Daoy (cell line): Measurements from ENCODE around the gene HOXA2. TPM values are rescaled to one million over a fixed set of nuclear protein-coding genes. Genes with fewer than 3 reads are reported as not detected.
A peak's percentile ranks its signal among the peaks of the same experiment; 100 is the strongest.

ENCODE experiments used
- DNase-seq: peaks from one replicate; pipeline ENCODE4 v3.0.0-alpha.2; 2015; ENCODE audit warnings: low read depth
- total RNA-seq: library from RNA; depleted of rRNA; stranded (reverse); fragments of >200 nt; shearing (Covaris generic); gene quantifications from 2 replicates; pipeline ENCODE4 v1.2.3, GENCODE V29; 2014

HOXA2 gene
- total RNA-seq, 1 experiment from 2014 or later = 11.4 TPM

GRCh38 chr7:27111751-27112277 lies 9.3 kb upstream of the HOXA2 start:
- peak; percentile 39 for DNase-seq

DNA sequence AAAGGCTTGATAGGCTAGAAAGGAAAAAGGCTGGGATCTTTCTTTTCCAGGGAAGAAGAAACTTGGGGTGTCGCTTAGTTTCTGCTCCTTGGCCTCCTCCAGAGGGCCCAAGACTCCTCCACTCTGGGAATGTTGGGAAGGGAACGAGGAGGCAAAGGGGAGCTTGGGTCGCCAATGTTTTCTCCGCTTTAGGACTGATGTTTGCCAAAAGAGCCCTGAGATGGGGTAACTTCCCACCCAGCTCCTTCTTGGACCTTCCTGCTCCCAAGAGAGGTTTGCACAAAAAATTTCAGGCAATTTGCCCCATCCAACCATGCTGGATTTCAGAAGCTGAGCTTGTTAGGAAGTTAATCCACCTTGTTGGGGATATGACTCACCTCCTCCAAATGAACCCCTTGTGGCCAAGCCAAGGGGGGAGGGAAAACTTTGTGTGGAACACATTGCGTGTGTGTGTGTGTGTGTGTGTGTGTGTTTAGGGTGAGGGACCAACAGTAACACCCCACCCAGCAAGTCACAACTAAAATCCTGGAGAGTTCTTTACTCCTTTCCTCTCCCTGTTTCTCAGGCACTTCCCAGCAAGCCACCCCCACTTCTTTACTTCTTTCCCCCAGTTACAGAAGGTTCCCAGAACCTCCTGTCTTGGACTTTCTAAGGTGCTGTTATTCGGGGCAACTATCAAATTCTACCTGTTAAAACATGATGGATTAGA lies 8.7 kb upstream of the HOXA2 start:
- DNase-seq = peak; percentile 94

GRCh38 chr7:27110186-27111031 lies 7.9 kb upstream of the HOXA2 start:
- DNase-seq = peak; percentile 95

- no peak for DNase-seq
Observed at GRCh38 chr7:27109466-27110185, 7.1 kb upstream of the HOXA2 start.

DNA sequence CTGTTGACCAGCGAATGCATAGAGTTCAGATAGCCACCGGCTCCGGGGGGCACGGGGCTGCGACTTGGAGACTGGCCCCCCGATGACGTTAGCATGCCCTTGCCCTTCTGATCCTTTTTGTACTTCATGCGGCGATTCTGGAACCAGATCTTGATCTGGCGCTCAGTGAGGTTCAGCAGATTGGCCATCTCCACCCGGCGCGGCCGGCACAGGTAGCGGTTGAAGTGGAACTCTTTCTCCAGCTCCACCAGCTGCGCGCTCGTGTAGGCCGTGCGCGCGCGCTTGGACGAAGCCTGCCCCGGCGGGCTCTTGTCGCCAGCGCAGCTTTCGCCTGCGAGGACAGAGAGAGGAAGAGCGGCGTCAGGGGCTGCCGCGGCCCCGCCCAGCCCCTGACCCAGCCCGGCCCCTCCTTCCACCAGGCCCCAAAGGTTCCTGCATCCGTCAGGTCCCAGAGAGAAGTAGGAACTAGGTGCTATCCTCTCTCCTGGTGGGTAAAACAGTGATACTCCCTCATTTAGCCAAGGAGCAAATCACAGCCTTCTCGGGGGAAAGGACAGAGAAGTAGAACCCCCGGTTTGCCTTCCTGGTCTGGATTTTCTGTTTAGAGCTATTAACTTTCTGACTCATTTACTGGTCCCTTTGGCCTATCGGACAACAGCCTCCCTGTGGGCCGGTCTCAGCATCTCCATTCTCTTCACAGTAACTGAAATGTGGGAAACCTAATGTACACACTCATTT lies 6.1 kb upstream of the HOXA2 start:
- DNase-seq = peak; percentile 94

DNA sequence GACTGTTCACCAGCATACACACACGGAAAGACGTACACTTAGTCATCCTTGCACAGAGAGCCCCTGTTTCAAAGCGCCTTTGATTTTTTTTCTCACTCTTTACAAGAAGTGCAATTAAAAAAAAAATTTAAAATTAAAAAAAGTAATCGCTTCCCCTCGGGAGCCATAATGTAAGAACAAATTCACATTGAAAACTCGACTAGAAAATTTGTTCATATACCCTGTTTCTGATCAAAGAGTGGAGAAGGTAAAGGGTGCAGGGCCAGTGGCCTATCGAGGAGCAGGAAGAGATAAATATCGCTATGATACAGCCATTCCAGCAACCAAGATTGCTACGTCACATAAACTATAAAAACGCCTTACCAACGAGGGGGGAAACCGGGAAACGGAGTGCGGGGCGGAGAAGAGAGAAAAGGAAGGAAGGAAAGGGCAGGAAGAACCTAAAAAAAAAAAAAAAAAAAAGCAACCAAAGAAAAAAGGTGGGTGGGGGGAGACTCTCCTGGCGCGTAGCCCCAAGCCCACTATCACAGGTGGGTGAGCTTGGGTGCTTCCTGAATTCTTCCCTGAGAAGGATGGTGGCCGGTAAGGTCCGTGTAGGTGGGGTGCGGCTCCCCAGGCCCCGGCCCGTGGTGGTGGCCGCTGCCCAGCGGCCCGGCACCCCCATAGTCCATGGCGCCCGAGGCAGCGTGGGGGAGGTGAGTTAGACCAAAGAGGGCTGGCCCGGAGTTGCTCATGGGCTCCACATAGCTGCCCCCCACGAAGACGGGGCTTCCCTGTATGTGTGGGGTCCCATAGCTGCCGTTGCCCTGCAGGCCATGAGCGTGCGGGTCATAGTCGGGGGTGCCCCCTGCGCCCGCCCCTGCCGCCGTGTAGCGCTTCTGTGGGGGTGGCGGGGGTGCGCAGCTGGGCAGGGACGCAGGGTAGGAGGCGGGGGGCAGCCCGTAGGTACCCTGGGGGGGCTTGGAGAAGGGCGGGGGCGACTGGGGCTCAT lies 5.2 kb upstream of the HOXA2 start:
- DNase-seq = peak; percentile 87

- no peak for DNase-seq
Observed at GRCh38 chr7:27106901-27107240, 4.4 kb upstream of the HOXA2 start.

- DNase-seq = peak; percentile 76
Observed at GRCh38 chr7:27106181-27106900, 3.9 kb upstream of the HOXA2 start.

GRCh38 chr7:27105301-27106031 lies 3.0 kb upstream of the HOXA2 start:
- DNase-seq = no peak

GRCh38 chr7:27104341-27105058 lies 2.0 kb upstream of the HOXA2 start:
- DNase-seq = peak; percentile 36

DNA sequence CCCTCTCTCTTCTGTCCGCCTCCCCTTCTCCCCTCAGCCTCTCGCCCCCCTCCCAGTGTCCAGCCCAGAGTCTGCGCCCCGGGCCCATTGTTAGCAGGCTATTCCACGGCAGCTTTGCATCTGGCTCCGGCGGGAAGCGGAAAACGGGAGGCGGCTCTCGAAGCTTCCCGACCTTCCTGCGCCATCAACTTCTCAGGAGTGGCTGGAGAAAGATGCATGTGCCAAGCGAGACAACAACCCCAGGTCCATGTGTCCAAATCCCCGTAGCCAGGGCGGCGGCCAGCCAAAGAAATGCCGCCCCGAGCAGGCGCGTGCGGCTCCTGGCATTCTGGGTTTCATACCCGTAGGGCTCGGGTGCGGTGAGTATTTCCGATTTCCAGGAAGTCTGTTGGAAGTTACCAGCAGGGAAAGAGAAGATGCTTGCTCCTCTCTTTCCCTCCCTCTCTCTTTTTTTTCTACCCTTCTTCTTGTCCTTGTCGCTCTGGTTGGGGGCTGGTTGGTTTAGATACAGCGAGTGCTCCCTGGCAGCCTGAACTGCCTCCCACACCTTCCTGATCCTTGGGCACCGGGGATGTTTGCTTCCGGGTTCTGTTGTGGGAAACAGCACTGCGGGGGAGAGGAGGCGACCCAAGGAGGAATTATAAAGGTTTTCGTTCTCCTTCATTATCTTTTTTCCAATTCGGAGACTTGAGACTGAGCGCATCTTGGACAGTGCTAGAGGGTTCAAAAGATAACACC lies 1.2 kb upstream of the HOXA2 start:
- peak; percentile 79 for DNase-seq

DNA sequence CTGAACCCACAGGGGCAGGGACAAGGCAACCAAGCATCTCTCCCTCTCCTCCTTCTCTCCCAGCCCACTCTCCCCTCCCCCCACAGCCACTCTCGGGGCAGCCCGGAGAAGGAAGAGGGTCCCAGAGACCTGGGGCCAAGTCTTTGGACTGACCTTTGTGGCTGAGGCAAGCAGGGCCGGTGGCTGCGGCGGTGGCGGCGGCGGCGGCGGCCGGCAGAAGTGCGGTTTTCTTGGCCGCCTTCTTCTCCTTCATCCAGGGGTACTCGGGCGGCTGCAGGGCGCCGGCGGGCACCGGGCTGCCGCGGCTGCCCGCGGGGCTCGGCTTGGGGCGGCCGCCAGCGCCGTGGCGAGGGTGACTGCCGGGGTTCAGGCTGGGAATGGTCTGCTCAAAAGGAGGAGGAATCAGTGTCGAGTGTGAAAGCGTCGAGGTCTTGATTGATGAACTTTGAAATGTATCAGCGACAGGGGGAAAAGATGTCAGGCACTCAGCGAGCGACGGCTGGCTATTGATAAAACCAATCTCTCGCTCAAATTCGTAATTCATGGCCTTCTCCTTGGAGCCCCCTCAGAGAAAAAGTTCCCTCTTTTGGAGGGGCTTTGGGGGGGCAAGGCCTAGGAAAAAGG lies 414 bp downstream of the HOXA2 start:
- DNase-seq = peak; percentile 64

- peak; percentile 77 for DNase-seq
Observed at GRCh38 chr7:27101171-27101956, 1.1 kb downstream of the HOXA2 start.

DNA sequence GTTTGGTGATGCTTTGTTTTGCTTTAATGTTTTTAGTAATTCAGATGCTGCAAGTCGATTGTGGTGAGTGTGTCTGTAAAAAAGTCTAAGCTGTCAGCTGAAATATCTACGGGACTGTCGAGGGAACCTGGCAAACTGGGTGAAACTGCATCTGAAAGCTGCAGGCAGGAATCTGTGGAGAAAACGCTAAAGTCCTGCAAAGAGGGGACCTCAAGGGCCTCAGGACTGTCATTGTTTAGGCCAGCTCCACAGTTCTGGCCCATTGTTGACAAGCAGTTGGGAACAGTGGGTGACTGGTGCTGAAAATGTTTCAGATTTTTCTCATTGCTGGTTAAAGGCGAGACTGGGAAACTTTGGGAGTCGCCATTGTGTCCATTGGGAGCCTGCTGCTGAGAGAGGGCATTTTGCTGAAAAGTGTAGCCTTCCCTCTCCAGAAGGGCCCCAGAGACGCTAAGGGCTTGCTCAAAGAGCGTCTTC lies 1.8 kb downstream of the HOXA2 start:
- DNase-seq = no peak

DNA sequence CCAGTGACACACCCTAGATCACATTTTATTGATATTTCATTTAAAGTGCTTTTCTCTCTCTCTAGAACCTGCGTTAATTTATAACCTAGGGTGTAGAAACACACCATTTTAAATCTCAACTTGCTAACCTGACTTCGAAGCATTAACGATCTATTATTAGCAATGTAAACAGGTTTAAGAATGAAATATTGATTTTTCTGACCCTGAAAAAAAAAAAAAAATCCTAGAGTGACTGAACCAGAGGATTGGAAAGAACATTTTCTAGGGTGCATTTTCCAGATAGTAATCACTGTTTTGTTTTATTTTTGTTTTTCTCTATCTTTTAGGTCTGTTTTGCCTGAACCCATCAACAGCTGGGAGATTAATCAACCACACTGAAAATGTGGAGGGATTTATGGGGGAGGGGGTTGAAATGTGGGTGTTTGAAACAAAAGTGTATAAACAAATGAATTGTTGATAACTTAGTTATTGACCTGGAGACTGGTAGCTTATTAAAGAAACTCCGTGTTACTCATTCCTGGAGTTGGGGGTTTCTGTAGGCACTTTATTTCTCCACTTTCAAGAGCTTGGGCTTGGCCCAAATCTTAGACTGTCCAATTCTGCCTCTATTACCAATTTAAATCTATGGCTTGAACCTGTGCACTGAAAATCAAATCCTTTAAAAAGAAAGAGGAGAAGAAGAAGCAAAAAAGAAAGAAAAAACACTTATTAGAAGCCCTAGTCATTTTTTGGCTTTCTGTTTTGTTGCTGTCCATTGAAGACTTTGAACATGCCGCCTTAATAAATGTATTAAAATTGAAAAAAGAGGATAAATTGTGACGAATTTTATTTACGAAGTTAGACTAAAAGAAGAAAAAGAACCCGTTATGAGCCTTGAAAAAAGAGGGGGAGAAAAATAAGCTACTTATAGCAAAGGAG lies 2.8 kb downstream of the HOXA2 start:
- DNase-seq = no peak
